IMR-90 (cell line): ENCODE data around the gene SOS1. TPM values are rescaled to one million over a fixed set of nuclear protein-coding genes. Genes with fewer than 3 reads are reported as not detected.

Source experiments
- ATAC-seq: fragments of 200-7000 bp; cut with Tn5 transposase; 2 replicates; pipeline ENCODE4 v1.9.1; 2020; ENCODE audit warnings: low read depth, mild to moderate bottlenecking, moderate library complexity
- BruUV-seq: library from RNA; stranded (reverse); fragments of 400-500 nt; replicated peaks from 2 replicates; lab custom pipeline; 2021; lab: Mats Ljungman, UMichigan
- CTCF ChIA-PET: fragments of 300-600 bp; formaldehyde crosslinking; extraction: SDS; loops from one replicate; lab custom pipeline; 2021; ENCODE audit warnings: antibody characterized with exemption; lab: Yijun Ruan, JAX
- POLR2A ChIA-PET: fragments of 300-600 bp; sonication (Branson Sonifier 250); formaldehyde crosslinking; loops from one replicate; lab custom pipeline; 2022; ENCODE audit warnings: antibody characterized with exemption; ENCODE audit not compliant: unreplicated experiment; lab: Charles Lee
- DNase-seq: peaks from one replicate; pipeline ENCODE4 v3.0.0; 2013
- H2AFZ ChIP-seq: replicated peaks from 2 replicates; pipeline ENCODE3; 2013; ENCODE audit warnings: low read length, mild to moderate bottlenecking; ENCODE audit not compliant: poor library complexity
- H2AK5ac ChIP-seq: 2 replicates; pipeline ENCODE4 v1.6.1; 2013; ENCODE audit warnings: low read depth, low read length, inconsistent platforms
- H2AK9ac ChIP-seq: replicated peaks from 2 replicates; pipeline ENCODE3; 2013; ENCODE audit warnings: mild to moderate bottlenecking, low read depth, low read length, moderate library complexity; ENCODE audit not compliant: poor library complexity
- H2BK120ac ChIP-seq: 2 replicates; pipeline ENCODE4 v1.6.1; 2013; ENCODE audit warnings: low read depth, low read length, inconsistent platforms
- H2BK15ac ChIP-seq: 3 replicates; pipeline ENCODE4 v1.6.1; 2013; ENCODE audit warnings: low read depth, low read length, inconsistent platforms
- H2BK20ac ChIP-seq: 2 replicates; pipeline ENCODE4 v1.6.1; 2013; ENCODE audit warnings: low read depth, mild to moderate bottlenecking, inconsistent platforms, low read length, moderate library complexity
- H2BK5ac ChIP-seq: 2 replicates; pipeline ENCODE4 v1.6.1; 2013; ENCODE audit warnings: mild to moderate bottlenecking, low read depth, low read length, inconsistent platforms; ENCODE audit not compliant: poor library complexity, severe bottlenecking
- H3K14ac ChIP-seq: replicated peaks from 2 replicates; pipeline ENCODE4 v1.6.1; 2013; ENCODE audit warnings: low read depth, low read length, inconsistent platforms
- H3K18ac ChIP-seq: 2 replicates; pipeline ENCODE4 v1.6.1; 2013; ENCODE audit warnings: low read depth, low read length, control low read depth
- H3K23ac ChIP-seq: 2 replicates; pipeline ENCODE4 v1.6.1; 2013; ENCODE audit warnings: low read depth, low read length, inconsistent platforms
- H3K27ac ChIP-seq: 2 replicates; pipeline ENCODE4 v1.5.1; 2013; ENCODE audit warnings: mild to moderate bottlenecking, control low read depth, low read length; ENCODE audit not compliant: insufficient read depth
- H3K27me3 ChIP-seq: 2 replicates; pipeline ENCODE4 v1.6.1; 2013; ENCODE audit warnings: low read length; ENCODE audit not compliant: control insufficient read depth, insufficient read depth
- H3K36me3 ChIP-seq: 2 replicates; pipeline ENCODE4 v1.6.1; 2013; ENCODE audit warnings: low read length, mixed read lengths; ENCODE audit not compliant: control insufficient read depth, insufficient read depth
- H3K4ac ChIP-seq: 2 replicates; pipeline ENCODE4 v1.6.1; 2013; ENCODE audit warnings: low read depth, low read length, inconsistent platforms
- H3K4me1 ChIP-seq: 2 replicates; pipeline ENCODE4 v1.6.1; 2013; ENCODE audit warnings: low read length, mixed read lengths; ENCODE audit not compliant: control insufficient read depth, insufficient read depth
- H3K4me2 ChIP-seq: 2 replicates; pipeline ENCODE4 v1.6.1; 2013; ENCODE audit warnings: low read depth, mild to moderate bottlenecking, control low read depth, low read length, moderate library complexity
- H3K4me3 ChIP-seq: 2 replicates; pipeline ENCODE4 v1.5.1; 2013; ENCODE audit warnings: low read depth, mild to moderate bottlenecking, control low read depth, low read length, moderate library complexity; ENCODE audit not compliant: insufficient read depth
- H3K56ac ChIP-seq: 2 replicates; pipeline ENCODE4 v1.6.1; 2013; ENCODE audit warnings: low read length, inconsistent platforms; ENCODE audit not compliant: insufficient read depth; ENCODE audit errors: extremely low read depth
- H3K79me1 ChIP-seq, 2 experiments: 2 replicates each; pipeline ENCODE4 v1.6.1; 2013; ENCODE audit warnings: low read length in 2 of 2, inconsistent platforms in 1 of 2, low read depth in 1 of 2
- H3K9ac ChIP-seq: 2 replicates; pipeline ENCODE4 v1.6.1; 2013; ENCODE audit warnings: low read depth, low read length, control low read depth
- H3K9me1 ChIP-seq: 2 replicates; pipeline ENCODE4 v1.6.1; 2013; ENCODE audit warnings: low read length, inconsistent platforms; ENCODE audit not compliant: insufficient read depth
- H3K9me3 ChIP-seq: 2 replicates; pipeline ENCODE4 v1.6.1; 2013; ENCODE audit warnings: low read length; ENCODE audit not compliant: control insufficient read depth, insufficient read depth
- H4K20me1 ChIP-seq: 2 replicates; pipeline ENCODE4 v1.6.1; 2013; ENCODE audit warnings: low read length, inconsistent platforms; ENCODE audit not compliant: insufficient read depth
- H4K5ac ChIP-seq: 2 replicates; pipeline ENCODE4 v1.6.1; 2013; ENCODE audit warnings: mild to moderate bottlenecking, low read depth, low read length, control low read depth
- H4K8ac ChIP-seq, 2 experiments: 2 replicates each; pipeline ENCODE4 v1.6.1; 2013; ENCODE audit warnings: low read depth in 2 of 2, low read length in 2 of 2, control low read depth in 1 of 2, inconsistent platforms in 1 of 2
- H4K91ac ChIP-seq: 2 replicates; pipeline ENCODE4 v1.6.1; 2013; ENCODE audit warnings: low read depth, low read length, inconsistent platforms; ENCODE audit not compliant: insufficient read depth
- BHLHE40 ChIP-seq: fragments of 150-350 bp; IDR thresholded peaks from 2 replicates; pipeline ENCODE4 v1.6.1; 2016; ENCODE audit warnings: mild to moderate bottlenecking, low read depth, low read length
- CHD1 ChIP-seq: IDR thresholded peaks from 2 replicates; pipeline ENCODE4 v1.6.1; 2012; ENCODE audit warnings: low read depth, low read length, improper control_type of control experiment
- FOS ChIP-seq: fragments of 150-350 bp; IDR thresholded peaks from 2 replicates; pipeline ENCODE4 v1.6.1; 2016; ENCODE audit warnings: low read depth, low read length
- MAFK ChIP-seq: IDR thresholded peaks from 2 replicates; pipeline ENCODE4 v1.6.1; 2012; ENCODE audit warnings: low read depth, low read length, improper control_type of control experiment
- RAD21 ChIP-seq: IDR thresholded peaks from 2 replicates; pipeline ENCODE4 v1.6.1; 2012; ENCODE audit warnings: low read length, improper control_type of control experiment
- RCOR1 ChIP-seq: IDR thresholded peaks from 2 replicates; pipeline ENCODE4 v1.6.1; 2012; ENCODE audit warnings: mild to moderate bottlenecking, low read length, improper control_type of control experiment; ENCODE audit not compliant: insufficient replicate concordance
- RFX5 ChIP-seq: IDR thresholded peaks from 2 replicates; pipeline ENCODE4 v1.8.0; 2012; ENCODE audit warnings: low read depth, mild to moderate bottlenecking, low read length, moderate library complexity
- SMC3 ChIP-seq: fragments of 150-350 bp; IDR thresholded peaks from 2 replicates; pipeline ENCODE4 v1.6.1; 2016; ENCODE audit warnings: low read depth, mild to moderate bottlenecking, antibody characterized with exemption, low read length, moderate library complexity
- USF2 ChIP-seq: fragments of 150-350 bp; IDR thresholded peaks from 2 replicates; pipeline ENCODE4 v1.6.1; 2017; ENCODE audit warnings: mild to moderate bottlenecking, antibody characterized with exemption, low read length, low read depth
- WGBS, 2 experiments: methylation state at CpG; one replicate each; pipeline versions ENCODE4 v1.1.5 to v1.1.7; 2013; ENCODE audit warnings: missing lambda C conversion rate in 2 of 2; ENCODE audit not compliant: insufficient read length in 1 of 2; ENCODE audit errors: extremely low coverage in 2 of 2; 5-methylcytosine and 5-hydroxymethylcytosine counted together
- dilution Hi-C: fragments of 300-500 bp; cut with HindIII; formaldehyde crosslinking; loops from one replicate; pipeline ENCODE4 v1.14.3; 2018; ENCODE audit warnings: low sequenced_read_pairs; ENCODE audit not compliant: unreplicated experiment
- in situ Hi-C: fragments of 300-500 bp; cut with MboI; formaldehyde crosslinking; loops from 3 replicates; pipeline ENCODE4 v1.14.3; 2019; ENCODE audit warnings: low sequenced_read_pairs, inconsistent platforms, mixed read lengths
- intact Hi-C: fragments of 100-400 bp; cut with micrococcal nuclease; formaldehyde crosslinking; loops from 2 replicates; pipeline ENCODE4 v1.10.0; 2022
- polyA plus RNA-seq, 3 experiments: library from polyadenylated mRNA; depleted of rRNA; stranded (reverse); fragments of >200 nt; gene quantifications; 2 replicates each; pipeline ENCODE4 v1.2.3, GENCODE V29; 2012; ENCODE audit warnings: low replicate concordance in 1 of 3
- total RNA-seq: library from RNA; depleted of rRNA; stranded (reverse); fragments of >200 nt; gene quantifications from 2 replicates; pipeline ENCODE4 v1.2.3, GENCODE V29; 2012
- TF ChIP-seq, protein P1 (sequence below): conservative IDR thresholded peaks from 2 replicates; pipeline ENCODE4 v1.5.1; 2012; ENCODE audit warnings: mild to moderate bottlenecking, low read depth, low read length, improper control_type of control experiment

SOS1 gene
- total and polyA plus RNA-seq, 2 of the 4 experiments (the other 2 are of a cell fraction), result 8.2 to 11.2 TPM

DNA sequence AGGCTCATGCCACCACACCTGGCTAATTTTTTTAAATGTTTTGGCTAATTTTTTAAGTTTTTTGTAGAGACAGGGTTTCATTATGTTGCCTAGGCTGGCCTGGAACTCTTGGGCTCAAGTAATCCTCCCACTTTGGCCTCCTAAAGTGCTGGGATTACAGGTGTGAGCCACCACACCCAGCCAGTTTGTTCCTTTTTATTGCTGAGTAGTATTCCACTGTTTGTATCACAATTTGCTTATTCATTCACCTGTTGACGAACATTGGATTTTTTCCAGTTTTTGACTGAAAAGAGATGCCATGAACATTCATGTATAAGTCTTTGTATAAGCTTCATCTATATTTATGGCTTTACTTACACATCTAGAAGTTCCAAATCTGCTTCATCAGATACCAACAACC, 5.3 kb downstream of the SOS1 start:
- Histone ChIP-seq H4K91ac (no peak overlapping the region), H2AFZ (no peak overlapping the region), H2AK9ac (no peak overlapping the region), H3K4ac (no peak overlapping the region), H3K79me1 (peaks cover 28 to 73% of the 10 kb centered on the region in 2 experiments), H3K9ac (no peak overlapping the region), H3K23ac (no peak overlapping the region), H3K56ac (no peak overlapping the region), H3K4me2 (no peak overlapping the region), H3K4me3 (no peak overlapping the region), H2BK5ac (no peak overlapping the region), H3K9me1 (peaks cover 10% of the 10 kb centered on the region), H2AK5ac (no peak overlapping the region), H2BK20ac (no peak overlapping the region), H2BK120ac (no peak overlapping the region), H2BK15ac (no peak overlapping the region), H3K14ac (no peak overlapping the region), H4K8ac (no peak overlapping the region), H4K5ac (no peak overlapping the region), H4K20me1 (peaks cover 53% of the 10 kb centered on the region), H3K27ac (no peak overlapping the region), H3K27me3 (no peaks in the 10 kb centered on the region), H3K18ac (no peak overlapping the region), H3K4me1 (peaks cover 2% of the 10 kb centered on the region; the same call in 1 of the 2 replicates), H3K36me3 (peaks cover 10% of the 10 kb centered on the region), H3K9me3 (no peaks in the 10 kb centered on the region)
- no peak for TF ChIP-seq CHD1
- TF ChIP-seq RFX5, result no peak
- TF ChIP-seq RAD21, result no peak
- TF ChIP-seq MAFK, result no peak
- TF ChIP-seq, protein P1, sequence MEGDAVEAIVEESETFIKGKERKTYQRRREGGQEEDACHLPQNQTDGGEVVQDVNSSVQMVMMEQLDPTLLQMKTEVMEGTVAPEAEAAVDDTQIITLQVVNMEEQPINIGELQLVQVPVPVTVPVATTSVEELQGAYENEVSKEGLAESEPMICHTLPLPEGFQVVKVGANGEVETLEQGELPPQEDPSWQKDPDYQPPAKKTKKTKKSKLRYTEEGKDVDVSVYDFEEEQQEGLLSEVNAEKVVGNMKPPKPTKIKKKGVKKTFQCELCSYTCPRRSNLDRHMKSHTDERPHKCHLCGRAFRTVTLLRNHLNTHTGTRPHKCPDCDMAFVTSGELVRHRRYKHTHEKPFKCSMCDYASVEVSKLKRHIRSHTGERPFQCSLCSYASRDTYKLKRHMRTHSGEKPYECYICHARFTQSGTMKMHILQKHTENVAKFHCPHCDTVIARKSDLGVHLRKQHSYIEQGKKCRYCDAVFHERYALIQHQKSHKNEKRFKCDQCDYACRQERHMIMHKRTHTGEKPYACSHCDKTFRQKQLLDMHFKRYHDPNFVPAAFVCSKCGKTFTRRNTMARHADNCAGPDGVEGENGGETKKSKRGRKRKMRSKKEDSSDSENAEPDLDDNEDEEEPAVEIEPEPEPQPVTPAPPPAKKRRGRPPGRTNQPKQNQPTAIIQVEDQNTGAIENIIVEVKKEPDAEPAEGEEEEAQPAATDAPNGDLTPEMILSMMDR, result no peak
- no peak for TF ChIP-seq RCOR1
- TF ChIP-seq SMC3, result no peak
- no peak for TF ChIP-seq BHLHE40
- no peak for TF ChIP-seq USF2
- TF ChIP-seq FOS, result no peak
- intact Hi-C loops, result no loop called here
- dilution Hi-C loops, result no loop called here
- DNase-seq, result no peak
- no peak for ATAC-seq
- ChIA-PET POLR2A (no interaction called here), CTCF (no interaction called here)
- no CpG with 5 or more reads among the region's 1 CpG for WGBS, 2 experiments
- in situ Hi-C loops, result no loop called here
- BruUV-seq, result no TSS peak
